ENCODE results near the gene METTL14.

Gene METTL14

DNA sequence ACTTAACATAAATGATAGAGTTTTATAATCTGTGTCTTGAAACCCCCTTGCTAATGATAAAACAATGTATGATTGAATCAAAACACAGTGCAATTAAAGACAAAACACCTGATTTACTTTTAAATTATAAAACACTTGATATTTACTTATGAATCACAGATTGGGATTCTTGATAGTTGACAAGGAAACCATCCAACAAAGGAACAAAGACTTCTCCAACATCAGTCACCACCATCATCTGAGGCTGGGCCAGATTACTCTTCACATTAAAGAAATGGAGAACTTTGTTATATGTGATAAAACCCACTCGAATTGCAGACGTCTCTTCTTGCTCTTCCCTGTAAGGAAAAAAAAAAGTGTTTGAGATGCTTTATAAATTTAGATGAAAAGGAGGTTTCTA, 67.4 kb downstream of the METTL14 start:
- no peak overlapping the region for H3K4me3 ChIP-seq (replicated peaks; ENCODE audit: low read depth, low read length)
- TF ChIP-seq, protein P1, sequence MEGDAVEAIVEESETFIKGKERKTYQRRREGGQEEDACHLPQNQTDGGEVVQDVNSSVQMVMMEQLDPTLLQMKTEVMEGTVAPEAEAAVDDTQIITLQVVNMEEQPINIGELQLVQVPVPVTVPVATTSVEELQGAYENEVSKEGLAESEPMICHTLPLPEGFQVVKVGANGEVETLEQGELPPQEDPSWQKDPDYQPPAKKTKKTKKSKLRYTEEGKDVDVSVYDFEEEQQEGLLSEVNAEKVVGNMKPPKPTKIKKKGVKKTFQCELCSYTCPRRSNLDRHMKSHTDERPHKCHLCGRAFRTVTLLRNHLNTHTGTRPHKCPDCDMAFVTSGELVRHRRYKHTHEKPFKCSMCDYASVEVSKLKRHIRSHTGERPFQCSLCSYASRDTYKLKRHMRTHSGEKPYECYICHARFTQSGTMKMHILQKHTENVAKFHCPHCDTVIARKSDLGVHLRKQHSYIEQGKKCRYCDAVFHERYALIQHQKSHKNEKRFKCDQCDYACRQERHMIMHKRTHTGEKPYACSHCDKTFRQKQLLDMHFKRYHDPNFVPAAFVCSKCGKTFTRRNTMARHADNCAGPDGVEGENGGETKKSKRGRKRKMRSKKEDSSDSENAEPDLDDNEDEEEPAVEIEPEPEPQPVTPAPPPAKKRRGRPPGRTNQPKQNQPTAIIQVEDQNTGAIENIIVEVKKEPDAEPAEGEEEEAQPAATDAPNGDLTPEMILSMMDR (IDR thresholded peaks at IDR 0.05; ENCODE audit: low read length, missing control alignments), result no peak
- no peak for DNase-seq (ENCODE audit: low read depth)

DNA sequence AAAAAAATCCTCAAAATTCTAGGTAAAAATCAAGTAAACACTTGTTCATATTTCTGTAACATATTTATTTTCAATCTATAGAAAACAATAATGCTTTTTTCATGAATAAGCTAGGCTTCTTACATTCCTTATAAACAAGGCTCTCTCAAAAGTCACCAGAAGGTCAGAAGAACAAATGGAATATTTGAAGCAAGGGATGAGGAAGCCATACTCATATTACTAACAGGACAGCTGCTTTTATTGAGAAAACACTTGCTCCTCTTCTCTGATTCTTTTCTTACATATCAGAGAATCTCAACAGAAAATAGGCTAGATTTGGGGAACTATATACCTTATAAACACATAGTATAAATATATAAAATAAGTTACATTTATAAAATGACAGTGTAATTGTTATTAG, 67.9 kb downstream of the METTL14 start:
- DNase-seq (ENCODE audit: low read depth), result no peak
- TF ChIP-seq, protein P1 (IDR thresholded peaks at IDR 0.05; ENCODE audit: low read length, missing control alignments), result no peak
- H3K4me3 ChIP-seq (replicated peaks; ENCODE audit: low read depth, low read length), result no peak overlapping the region

DNA sequence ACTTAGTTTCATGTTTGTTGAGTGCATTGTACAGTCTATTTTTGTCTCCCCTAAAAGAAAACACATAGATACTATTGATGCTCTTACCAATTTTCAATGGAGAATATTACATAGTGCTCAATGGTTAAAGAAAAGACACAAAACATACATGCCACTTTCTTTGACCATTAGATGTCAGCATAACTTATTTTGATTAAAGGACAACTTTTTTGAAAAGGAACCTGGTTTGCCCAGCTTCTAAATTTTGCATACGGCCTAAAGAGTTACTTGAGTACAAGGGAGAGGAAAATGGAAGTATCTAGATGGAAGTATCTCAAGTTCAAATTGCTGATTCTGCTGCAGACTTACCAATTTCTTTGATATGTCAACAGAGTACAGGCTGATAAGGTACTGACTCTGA, 68.5 kb downstream of the METTL14 start:
- no peak overlapping the region for H3K4me3 ChIP-seq (replicated peaks; ENCODE audit: low read depth, low read length)
- TF ChIP-seq, protein P1 (IDR thresholded peaks at IDR 0.05; ENCODE audit: low read length, missing control alignments), result no peak
- DNase-seq (ENCODE audit: low read depth), result no peak

DNA sequence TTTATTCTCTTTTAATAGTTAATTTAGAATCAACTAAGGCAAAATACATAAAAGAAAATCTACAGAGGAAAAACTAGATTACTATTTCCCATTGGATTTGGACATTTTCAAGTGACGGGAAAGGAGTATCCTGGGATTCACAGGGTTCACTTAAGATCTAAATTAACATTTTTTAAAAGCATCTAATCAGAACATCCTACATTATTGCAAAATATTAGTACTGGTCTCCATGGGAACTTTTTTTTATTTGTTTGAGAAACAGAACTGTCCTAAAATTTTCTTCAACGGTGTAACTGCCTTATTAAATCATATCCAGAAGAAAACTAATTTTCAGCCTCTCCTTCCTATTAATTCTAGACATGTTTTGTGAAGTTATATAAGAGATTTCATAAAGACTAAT, 69.7 kb downstream of the METTL14 start:
- TF ChIP-seq, protein P1 (IDR thresholded peaks at IDR 0.05; ENCODE audit: low read length, missing control alignments), result no peak
- no peak for DNase-seq (ENCODE audit: low read depth)
- no peak overlapping the region for H3K4me3 ChIP-seq (replicated peaks; ENCODE audit: low read depth, low read length)

DNA sequence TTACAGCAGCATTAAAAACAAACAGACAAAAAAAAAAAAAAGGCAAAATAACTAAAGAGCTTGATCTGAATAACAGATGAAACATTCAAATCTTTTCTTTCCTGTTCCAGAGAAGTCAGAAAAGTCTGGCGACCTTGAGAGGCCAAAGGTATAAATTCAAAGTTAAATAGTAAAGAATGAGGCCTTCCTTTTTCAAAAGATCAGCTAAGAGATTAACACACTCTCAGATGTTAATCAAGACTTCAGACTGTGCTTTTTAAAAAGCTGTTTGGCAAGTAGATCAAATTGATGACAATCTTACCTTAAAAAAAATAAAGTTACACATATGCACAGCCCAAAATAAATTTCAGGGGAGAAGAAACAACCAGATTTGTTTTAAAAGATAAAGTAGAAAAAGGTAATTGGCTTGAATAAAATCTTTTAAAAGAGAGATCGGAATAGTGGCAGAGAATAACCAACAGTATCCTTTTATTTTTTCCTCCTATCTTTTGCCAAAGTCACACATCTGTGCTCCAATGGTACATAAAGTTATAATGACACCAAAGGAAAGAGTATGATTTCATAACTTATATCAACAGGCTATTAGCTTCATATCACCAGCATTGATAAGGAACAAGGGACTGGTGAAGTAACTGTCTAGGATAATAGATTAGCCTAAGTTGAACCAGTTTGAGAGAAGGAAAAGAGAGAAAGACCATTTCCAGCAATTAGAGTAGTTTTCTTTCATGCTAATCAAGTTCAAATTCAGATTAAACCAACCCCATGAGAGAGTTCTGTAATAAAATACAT, 70.4 kb downstream of the METTL14 start:
- DNase-seq (ENCODE audit: low read depth), result no peak
- no peak overlapping the region for H3K4me3 ChIP-seq (replicated peaks; ENCODE audit: low read depth, low read length)
- TF ChIP-seq, protein P1 (IDR thresholded peaks at IDR 0.05; ENCODE audit: low read length, missing control alignments), result no peak

DNA sequence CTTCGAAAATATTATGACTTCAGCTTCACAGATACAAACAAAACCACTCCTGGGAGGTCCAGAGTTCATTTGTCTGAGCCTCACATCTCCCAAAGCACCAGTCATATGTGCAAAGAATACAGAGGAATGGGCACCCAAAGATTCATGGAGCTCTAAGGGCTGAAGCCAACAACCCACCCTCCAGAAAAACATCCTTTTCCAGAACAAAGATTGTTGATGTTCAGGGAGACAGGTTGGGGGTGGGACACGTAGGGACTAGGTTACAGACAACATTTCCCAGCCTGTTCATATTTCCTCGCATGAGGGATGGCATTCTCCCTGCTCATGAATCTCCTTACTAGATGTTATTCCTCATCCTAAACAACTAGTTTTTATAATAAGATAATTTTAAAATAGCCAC, 71.2 kb downstream of the METTL14 start:
- TF ChIP-seq, protein P1 (IDR thresholded peaks at IDR 0.05; ENCODE audit: low read length, missing control alignments), result no peak
- H3K4me3 ChIP-seq (replicated peaks; ENCODE audit: low read depth, low read length), result no peak overlapping the region
- DNase-seq (ENCODE audit: low read depth), result no peak

DNA sequence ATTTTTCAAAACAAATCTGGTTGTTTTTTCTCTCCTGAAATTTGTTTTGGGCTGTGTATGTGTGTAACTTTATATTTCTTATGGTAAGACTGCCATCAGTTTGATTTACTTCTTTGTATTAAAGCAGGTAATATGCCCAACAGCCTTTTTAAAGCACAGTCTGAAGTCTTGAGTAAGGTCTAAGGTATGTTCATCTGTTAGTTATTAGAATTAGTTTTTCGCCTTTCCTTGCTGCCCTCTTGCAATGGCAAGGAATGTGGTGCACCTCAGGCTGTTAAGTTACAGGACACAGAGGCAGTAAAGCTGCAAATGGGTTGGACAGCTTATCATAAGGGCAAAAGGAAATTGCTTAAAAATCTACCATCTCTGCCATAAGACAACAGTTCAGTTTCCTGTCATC, 71.8 kb downstream of the METTL14 start:
- no peak overlapping the region for H3K4me3 ChIP-seq (replicated peaks; ENCODE audit: low read depth, low read length)
- DNase-seq (ENCODE audit: low read depth), result no peak
- TF ChIP-seq, protein P1 (IDR thresholded peaks at IDR 0.05; ENCODE audit: low read length, missing control alignments), result no peak

All from fibroblast of pulmonary artery (primary cell).